ENCODE results near the gene ZCCHC14. TPM values are rescaled to one million over a fixed set of nuclear protein-coding genes. Genes with fewer than 3 reads are reported as not detected.

The ZCCHC14 gene
- total and polyA plus RNA-seq, 2 of the 13 experiments (the other 11 are each of a cell fraction or from before 2014, with no cell fraction given), result 12.4 to 12.5 TPM

DNA sequence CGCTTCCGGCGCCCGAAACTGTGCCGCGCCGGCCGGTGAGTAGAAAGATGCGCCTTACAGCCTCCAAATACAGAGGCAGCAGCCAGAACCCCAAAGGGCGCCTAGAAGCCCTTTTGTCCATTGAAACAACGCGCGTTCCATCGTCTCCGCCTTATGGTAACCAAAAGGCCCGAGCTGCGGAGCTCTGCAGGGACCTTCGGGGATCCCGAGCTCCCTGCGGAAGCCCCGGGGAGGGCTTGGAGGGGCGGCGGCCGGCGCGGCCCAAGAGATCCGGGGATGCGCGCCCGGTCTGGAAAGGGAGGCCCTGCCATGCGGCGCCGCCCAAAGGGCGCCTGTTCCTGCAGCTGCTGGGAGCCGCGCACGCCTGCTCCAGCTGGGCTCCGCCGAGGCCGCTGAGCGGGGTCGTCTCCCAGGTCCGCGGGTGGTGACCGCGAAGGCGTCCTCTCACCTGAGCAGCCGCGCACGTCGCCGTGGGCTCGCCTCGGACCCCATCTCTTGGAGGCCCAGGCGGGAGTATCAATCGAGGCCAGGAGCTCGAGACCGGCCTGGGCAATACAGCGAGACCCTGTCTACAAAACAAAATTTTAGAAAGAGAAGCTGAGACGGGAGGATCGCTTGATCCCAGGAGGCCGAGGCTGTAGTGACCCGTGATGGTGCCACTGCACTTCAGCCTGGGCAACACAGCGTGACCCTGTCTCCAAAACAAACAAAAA lies 108.5 kb downstream of the ZCCHC14 start (continued):
- TF ChIP-seq ZSCAN30 (CRISPR knock-in tag; IDR thresholded peaks at IDR 0.05), result 0 out of 2 replicates have a peak, but pooled peaks have one; percentile 4
- TF ChIP-seq ZBTB14 (CRISPR knock-in tag; IDR thresholded peaks at IDR 0.05), result peak; percentile 60
- TF ChIP-seq ZSCAN5A (CRISPR knock-in tag; IDR thresholded peaks at IDR 0.05; ENCODE audit: borderline replicate concordance), result no peak
- TF ChIP-seq NFE2 (CRISPR knock-in tag; IDR thresholded peaks at IDR 0.05), result no peak
- TF ChIP-seq ZNF451 (CRISPR knock-in tag; IDR thresholded peaks at IDR 0.05), result no peak
- TF ChIP-seq ZNF274 (CRISPR knock-in tag; IDR thresholded peaks at IDR 0.05), result no peak; the same call in 1 of the 2 replicates
- TF ChIP-seq DMAP1 (CRISPR knock-in tag; IDR thresholded peaks at IDR 0.05), result no peak; the same call in 1 of the 2 replicates
- TF ChIP-seq SMARCE1 (IDR thresholded peaks at IDR 0.05; ENCODE audit: borderline replicate concordance), result no peak
- peak; percentile 99 for TF ChIP-seq ZBTB8A (CRISPR knock-in tag; IDR thresholded peaks at IDR 0.05; ENCODE audit: borderline replicate concordance, low read depth)
- TF ChIP-seq ZNF446 (CRISPR knock-in tag; IDR thresholded peaks at IDR 0.05), result peak; percentile 34
- TF ChIP-seq, protein P1, sequence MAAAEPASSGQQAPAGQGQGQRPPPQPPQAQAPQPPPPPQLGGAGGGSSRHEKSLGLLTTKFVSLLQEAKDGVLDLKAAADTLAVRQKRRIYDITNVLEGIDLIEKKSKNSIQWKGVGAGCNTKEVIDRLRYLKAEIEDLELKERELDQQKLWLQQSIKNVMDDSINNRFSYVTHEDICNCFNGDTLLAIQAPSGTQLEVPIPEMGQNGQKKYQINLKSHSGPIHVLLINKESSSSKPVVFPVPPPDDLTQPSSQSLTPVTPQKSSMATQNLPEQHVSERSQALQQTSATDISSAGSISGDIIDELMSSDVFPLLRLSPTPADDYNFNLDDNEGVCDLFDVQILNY (CRISPR knock-in tag; conservative IDR thresholded peaks at IDR 0.05), result peak; percentile 58; the same call in 1 of the 2 replicates
- TF ChIP-seq, protein P2, sequence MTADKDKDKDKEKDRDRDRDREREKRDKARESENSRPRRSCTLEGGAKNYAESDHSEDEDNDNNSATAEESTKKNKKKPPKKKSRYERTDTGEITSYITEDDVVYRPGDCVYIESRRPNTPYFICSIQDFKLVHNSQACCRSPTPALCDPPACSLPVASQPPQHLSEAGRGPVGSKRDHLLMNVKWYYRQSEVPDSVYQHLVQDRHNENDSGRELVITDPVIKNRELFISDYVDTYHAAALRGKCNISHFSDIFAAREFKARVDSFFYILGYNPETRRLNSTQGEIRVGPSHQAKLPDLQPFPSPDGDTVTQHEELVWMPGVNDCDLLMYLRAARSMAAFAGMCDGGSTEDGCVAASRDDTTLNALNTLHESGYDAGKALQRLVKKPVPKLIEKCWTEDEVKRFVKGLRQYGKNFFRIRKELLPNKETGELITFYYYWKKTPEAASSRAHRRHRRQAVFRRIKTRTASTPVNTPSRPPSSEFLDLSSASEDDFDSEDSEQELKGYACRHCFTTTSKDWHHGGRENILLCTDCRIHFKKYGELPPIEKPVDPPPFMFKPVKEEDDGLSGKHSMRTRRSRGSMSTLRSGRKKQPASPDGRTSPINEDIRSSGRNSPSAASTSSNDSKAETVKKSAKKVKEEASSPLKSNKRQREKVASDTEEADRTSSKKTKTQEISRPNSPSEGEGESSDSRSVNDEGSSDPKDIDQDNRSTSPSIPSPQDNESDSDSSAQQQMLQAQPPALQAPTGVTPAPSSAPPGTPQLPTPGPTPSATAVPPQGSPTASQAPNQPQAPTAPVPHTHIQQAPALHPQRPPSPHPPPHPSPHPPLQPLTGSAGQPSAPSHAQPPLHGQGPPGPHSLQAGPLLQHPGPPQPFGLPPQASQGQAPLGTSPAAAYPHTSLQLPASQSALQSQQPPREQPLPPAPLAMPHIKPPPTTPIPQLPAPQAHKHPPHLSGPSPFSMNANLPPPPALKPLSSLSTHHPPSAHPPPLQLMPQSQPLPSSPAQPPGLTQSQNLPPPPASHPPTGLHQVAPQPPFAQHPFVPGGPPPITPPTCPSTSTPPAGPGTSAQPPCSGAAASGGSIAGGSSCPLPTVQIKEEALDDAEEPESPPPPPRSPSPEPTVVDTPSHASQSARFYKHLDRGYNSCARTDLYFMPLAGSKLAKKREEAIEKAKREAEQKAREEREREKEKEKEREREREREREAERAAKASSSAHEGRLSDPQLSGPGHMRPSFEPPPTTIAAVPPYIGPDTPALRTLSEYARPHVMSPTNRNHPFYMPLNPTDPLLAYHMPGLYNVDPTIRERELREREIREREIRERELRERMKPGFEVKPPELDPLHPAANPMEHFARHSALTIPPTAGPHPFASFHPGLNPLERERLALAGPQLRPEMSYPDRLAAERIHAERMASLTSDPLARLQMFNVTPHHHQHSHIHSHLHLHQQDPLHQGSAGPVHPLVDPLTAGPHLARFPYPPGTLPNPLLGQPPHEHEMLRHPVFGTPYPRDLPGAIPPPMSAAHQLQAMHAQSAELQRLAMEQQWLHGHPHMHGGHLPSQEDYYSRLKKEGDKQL (CRISPR knock-in tag; IDR thresholded peaks at IDR 0.05; ENCODE audit: low read depth), result no peak
- TF ChIP-seq FUBP1 (CRISPR knock-in tag; IDR thresholded peaks at IDR 0.05; ENCODE audit: borderline replicate concordance), result no peak

All from HepG2 (cell line).